ENCODE data around the gene GLUL.

DNA sequence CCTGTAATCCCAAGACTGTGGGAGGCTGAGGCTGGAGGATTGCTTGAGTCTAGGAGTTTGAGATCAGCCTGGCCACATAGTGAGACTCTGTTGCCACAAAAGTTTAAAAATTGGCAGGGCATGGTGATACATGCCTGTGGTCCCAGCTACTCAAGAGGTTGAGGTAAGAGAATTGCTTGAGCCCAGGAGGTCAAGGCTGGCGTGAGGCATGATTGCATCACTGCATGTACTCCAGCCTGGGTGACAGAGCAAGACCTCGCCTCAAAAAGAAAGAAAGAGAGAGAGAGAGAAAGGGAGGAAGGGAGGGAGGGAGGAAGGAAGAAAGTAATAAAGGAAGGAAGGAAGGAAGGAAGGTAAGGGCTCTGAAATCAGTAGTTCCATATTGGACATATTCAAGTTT is 25.0 kb downstream of the GLUL start:
- TF ChIP-seq CTCF (IDR thresholded peaks at IDR 0.05) (no peak), POLR2A (IDR thresholded peaks at IDR 0.05) (no peak)
